Activated CD4-positive, alpha-beta T cell treated with anti-CD3 and anti-CD28 coated beads for 24 hours (primary cell): ENCODE results near the gene FBXO47.
A peak's percentile ranks its signal among the peaks of the same experiment; 100 is the strongest.
"Not testable (repeated sequence)": the region's sequence is repeated elsewhere in the genome, so short reads cannot be mapped to it uniquely, and the experiment has no call there.

Experiments used
- DNase-seq, 2 donors: peaks; one replicate each; pipeline ENCODE4 v3.0.0-alpha.2; 2020; ENCODE audit warnings: low read depth in 2 of 2

The FBXO47 gene

GRCh38 chr17:38980490-38981217 is 13.5 kb upstream of the FBXO47 start:
- DNase-seq = no peak

GRCh38 chr17:38978180-38978579 is 11.0 kb upstream of the FBXO47 start:
- DNase-seq = no peak

GRCh38 chr17:38976187-38976551 is 9.0 kb upstream of the FBXO47 start:
- not testable (repeated sequence) for DNase-seq

- DNase-seq = no peak
Measured at GRCh38 chr17:38970804-38971203, 3.6 kb upstream of the FBXO47 start.

GRCh38 chr17:38970128-38970527 is 2.9 kb upstream of the FBXO47 start:
- DNase-seq = no peak

DNA sequence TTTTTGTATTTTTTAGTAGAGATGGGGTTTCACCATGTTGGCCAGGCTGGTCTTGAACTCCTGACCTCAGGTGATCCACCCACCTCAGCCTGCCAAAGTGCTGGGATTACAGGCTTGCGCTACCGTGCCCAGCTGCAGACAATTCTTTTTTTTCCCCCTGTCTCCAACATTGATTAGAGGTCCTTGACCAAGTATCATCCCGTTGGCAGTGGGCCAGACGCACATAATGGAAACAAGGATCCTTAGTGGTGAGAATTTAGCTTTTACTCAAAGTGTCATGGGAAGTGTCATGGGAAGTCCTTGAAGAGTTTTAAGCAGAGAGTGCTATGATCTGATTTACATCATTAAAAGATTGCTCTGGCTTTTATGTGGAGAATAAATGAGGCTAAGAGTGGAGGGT is 2.1 kb upstream of the FBXO47 start:
- no peak for DNase-seq

DNA sequence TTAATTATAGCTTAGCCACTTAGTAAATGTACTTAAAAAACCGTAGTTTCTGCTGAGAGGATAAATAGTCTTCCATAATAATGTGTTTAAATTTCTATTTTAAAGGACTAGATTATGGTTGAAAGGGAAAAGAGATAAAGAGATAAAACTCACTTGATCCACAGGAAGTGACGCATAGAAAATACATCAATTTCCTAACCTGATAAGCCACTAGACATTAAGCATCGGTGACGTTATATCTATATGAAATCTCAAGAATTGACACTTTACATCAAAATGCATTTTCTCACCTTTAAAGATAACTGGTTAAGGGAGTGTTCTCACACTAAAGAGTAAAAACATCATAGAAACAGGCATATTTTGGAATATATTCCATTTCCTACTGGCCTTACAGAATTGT is 5.8 kb downstream of the FBXO47 start:
- DNase-seq = no peak

DNA sequence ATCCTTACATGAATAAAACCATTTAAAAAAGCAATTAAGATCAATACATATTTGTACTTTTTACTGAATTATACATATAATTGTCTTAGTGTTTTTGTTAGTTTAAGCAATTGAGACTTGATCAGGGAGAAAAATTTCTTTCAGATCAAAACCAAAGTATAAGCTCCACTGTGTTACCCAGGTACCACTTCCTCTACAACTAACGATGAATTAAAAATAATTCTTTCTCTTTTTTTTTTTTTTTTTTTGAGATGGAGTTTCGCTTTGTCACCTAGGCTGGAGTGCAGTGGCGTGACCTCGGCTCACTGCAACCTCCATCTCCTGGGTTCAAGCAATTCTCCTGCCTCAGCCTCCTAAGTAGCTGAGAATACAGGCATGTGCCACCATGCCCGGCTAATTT is 6.8 kb downstream of the FBXO47 start:
- DNase-seq = no peak

- no peak for DNase-seq
Measured at GRCh38 chr17:38959508-38959907, 7.7 kb downstream of the FBXO47 start.

GRCh38 chr17:38958756-38959155 is 8.4 kb downstream of the FBXO47 start:
- no peak for DNase-seq

GRCh38 chr17:38958326-38958725 is 8.9 kb downstream of the FBXO47 start:
- no peak for DNase-seq

DNA sequence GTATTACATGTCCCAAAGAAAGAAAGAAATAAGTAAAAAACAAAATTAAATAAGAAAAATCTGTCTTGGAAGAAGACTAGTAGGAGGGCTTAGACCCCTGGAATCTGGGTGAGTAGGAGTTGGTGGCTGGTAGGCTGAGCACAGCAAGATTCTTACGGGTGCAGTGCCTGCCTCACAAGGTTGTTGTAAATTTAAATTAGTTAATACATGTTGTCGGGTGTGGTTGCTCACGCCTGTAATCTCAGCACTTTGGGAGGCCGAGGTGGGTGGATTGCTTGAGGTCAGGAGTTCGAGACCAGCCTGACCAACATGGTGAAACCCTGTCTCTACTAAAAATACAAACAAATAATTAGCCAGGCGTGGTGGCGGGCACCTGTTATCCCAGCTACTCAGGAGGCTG is 13.4 kb downstream of the FBXO47 start:
- DNase-seq = not testable (repeated sequence)

DNA sequence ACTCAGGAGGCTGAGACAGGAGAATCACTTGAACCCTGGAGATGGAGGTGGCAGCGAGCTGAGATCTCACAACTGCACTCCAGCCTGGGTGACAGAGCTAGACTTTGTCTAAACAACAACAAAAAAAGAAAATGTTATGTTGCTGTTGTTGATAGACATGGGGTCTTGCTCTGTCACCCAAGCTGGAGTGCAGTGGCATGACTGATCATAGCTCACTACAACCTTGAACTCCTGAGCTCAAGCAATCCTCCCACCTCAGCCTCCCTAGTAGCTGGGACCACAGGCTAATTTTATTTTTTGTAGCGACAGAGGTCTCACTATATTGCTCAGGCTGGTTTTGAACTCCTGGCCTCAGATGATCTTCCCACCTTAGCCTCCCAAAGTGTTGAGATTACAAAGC is 20.0 kb downstream of the FBXO47 start:
- no peak for DNase-seq

DNA sequence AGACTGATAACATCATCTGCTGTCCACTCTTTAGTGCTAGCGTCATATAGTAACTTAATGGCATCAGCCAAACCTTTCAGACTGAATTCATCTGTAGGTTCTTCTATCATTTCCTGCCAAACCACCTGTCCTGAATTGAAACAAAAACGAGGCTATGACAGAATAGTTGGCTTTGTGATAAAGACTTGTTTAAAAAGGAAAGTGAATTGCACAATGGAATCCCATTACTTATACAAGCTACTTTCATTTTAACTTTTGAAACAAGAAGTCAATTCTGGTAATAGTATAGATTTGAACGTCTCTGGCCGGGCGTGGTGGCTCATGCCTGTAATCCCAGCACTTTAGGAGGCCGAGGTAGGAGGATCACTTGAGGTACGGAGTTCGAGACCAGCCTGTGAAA is 23.6 kb downstream of the FBXO47 start:
- DNase-seq = no peak

GRCh38 chr17:38942696-38943334 is 24.4 kb downstream of the FBXO47 start:
- no peak for DNase-seq

- no peak for DNase-seq
Measured at GRCh38 chr17:38940404-38940803, 26.8 kb downstream of the FBXO47 start.

DNA sequence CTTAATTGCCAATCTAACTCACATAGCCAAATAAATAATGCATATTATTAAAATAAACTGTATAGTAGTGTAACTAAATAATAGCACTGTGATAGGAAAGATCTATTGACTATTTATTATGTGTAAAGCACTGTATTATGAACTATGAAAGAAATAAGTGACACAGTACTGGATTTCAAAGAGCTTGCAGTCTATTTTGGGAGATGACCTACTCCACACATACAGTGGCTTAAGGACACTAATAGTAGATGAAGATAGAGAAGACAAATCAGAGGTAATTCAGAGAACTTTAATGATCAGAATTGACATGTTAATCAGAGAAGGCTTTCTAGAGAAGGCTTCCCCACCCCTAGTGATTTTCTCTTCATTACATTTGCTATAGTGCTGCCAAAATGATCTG is 27.2 kb downstream of the FBXO47 start:
- DNase-seq = no peak

DNA sequence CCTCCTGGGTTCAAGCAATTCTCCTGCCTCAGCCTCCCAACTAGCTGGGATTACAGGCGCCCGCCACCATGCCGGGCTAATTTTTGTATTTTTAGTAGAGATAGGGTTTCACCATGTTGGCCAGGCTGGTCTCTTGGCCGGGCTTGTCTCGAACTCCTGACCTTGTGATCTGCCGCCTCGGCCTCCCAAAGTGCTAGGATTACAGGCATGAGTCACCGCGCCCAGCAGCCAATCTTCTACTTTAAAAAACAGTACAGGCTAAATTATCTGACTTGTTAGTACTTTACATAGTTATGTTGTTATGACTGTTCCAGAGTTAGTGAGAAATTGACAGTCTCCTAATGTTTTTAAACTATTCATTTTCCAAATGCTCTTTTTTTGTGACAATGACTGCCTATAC is 33.2 kb downstream of the FBXO47 start:
- not testable (repeated sequence) for DNase-seq

- not testable (repeated sequence) for DNase-seq
Measured at GRCh38 chr17:38930782-38931181, 36.4 kb downstream of the FBXO47 start.

GRCh38 chr17:38926293-38927070 is 40.7 kb downstream of the FBXO47 start:
- no peak for DNase-seq

DNA sequence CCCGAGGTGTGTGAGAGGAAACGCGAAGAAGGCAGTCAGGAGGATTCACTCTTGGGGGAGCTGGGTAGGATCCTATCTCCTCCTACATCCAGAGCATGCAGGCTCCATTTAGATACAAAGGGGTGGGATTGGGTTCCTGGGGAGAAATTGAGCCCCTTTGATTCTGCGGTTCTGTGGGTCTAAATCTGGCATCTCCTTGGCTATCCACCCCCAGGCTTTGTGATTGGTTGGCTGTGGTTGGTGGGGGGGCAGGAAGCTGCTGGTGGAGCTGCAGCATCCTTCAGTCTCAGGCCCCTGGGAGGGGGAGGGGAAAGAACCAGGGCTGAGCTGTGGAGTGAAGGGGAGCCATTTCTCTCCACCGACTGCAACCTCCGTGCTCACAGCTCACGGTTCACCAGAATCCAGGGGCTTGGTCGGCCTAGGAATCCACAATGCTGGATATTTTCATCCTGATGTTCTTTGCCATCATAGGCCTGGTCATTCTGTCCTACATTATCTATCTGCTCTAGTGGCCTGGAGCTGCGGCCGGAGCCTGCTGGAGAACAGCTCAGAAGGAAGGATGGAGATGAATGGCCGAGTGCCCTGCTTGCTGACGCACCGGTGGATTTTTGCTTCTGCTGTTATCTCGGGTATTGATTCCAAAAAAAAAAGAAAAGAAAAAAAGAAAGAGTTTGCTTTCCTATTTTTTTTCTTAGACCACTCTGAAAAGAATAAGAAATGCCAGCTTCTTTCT is 41.8 kb downstream of the FBXO47 start, which contains the start of gene LASP1NB:
LASP1NB (plus strand) TSS at position 352 of the 733 bp plus-strand sequence.
- peak in 1 of 2 donors; percentile 19 for DNase-seq
